Breast epithelium (tissue), 4 donors: Measurements from ENCODE around the gene VGLL4. TPM values are rescaled to one million over a fixed set of nuclear protein-coding genes. Genes with fewer than 3 reads are reported as not detected.

Experiments
- DNase-seq, 2 donors: peaks; one replicate each; pipeline ENCODE4 v3.0.0-alpha.2; 2019; ENCODE audit warnings: low spot score in 2 of 2
- H3K27ac ChIP-seq, 2 donors: fragments of 200-600 bp; sonication (generic) in 1 of 2; one replicate each; pipeline ENCODE4 v1.5.1; 2016 to 2019; ENCODE audit warnings: mild to moderate bottlenecking in 1 of 2
- H3K27me3 ChIP-seq, 2 donors: fragments of 200-600 bp; sonication (generic) in 1 of 2; one replicate each; pipeline versions ENCODE4 v1.5.1 to v1.6.0; 2017 to 2019; ENCODE audit warnings: control low read depth in 1 of 2, mild to moderate bottlenecking in 1 of 2
- H3K36me3 ChIP-seq: fragments of 200-600 bp; one replicate; pipeline ENCODE4 v1.5.1; 2019
- H3K4me1 ChIP-seq, 2 donors: fragments of 200-600 bp; sonication (generic); one replicate each; pipeline ENCODE4 v1.5.1; 2016 to 2019; ENCODE audit warnings: control low read depth in 1 of 2
- H3K4me3 ChIP-seq, 3 donors: fragments of 200-600 bp; sonication (generic); 1 replicate in 2 of 3; 2 replicates in 1 of 3; pipeline ENCODE4 v1.5.1; 2016 to 2019; ENCODE audit warnings: mild to moderate bottlenecking in 3 of 3, moderate library complexity in 2 of 3
- H3K9me3 ChIP-seq, 2 donors: fragments of 200-600 bp; sonication (generic) in 1 of 2; one replicate each; pipeline ENCODE4 v1.5.1; 2016 to 2019; ENCODE audit warnings: control low read depth in 1 of 2
- POLR2A ChIP-seq: fragments of 450-650 bp; IDR thresholded peaks from one replicate; pipeline ENCODE4 v1.6.1; 2016; ENCODE audit warnings: antibody characterized with exemption, mild to moderate bottlenecking, moderate library complexity
- POLR2AphosphoS5 ChIP-seq, 3 donors: sonication (generic); formaldehyde crosslinking; IDR thresholded peaks; one replicate each; pipeline ENCODE4 v1.6.1; 2017; ENCODE audit warnings: antibody characterized with exemption in 3 of 3
- intact Hi-C: fragments of 100-400 bp; cut with DNase I; formaldehyde crosslinking; loops from one replicate; pipeline ENCODE4 v1.15.1; 2023; ENCODE audit warnings: low total_unique reads
- total RNA-seq, 3 donors: library from RNA; depleted of rRNA; stranded (reverse); fragments of >200 nt; gene quantifications; one replicate each; pipeline ENCODE4 v1.1.0, GENCODE V29; 2016
- TF ChIP-seq, protein P1 (sequence below), 3 donors: fragments of 450-650 bp; IDR thresholded peaks; one replicate each; pipeline ENCODE4 v1.5.1; 2016 to 2017; ENCODE audit warnings: antibody characterized with exemption in 3 of 3, mild to moderate bottlenecking in 3 of 3, moderate library complexity in 3 of 3

The VGLL4 gene
- total RNA-seq, 3 donors from 2014 or later, result 48.0 to 90.0 (median 68.5) TPM

DNA sequence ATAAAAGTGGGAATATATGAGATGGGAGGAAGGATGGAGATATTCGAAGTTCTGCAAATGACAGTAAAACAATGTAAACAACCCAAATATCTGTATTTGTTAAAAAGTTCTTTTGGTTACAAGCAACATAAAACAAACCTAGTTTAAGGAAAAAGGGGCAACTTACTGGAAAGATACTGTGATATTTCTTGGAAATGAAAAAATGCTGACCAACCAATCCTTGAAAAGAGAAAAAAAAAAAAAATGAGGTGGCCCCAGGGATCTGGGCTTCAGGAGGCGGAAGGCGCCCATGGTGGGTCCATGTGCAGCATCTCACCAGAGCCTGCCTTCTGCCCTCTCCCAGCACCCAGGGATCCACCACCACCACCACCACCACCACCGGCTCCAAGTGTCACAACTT, 59.1 kb downstream of the VGLL4 start:
- H3K27ac ChIP-seq, result no peak overlapping the region
- H3K36me3 ChIP-seq, result no peaks in the 10 kb centered on the region
- no peak for DNase-seq
- no peaks in the 10 kb centered on the region for H3K27me3 ChIP-seq
- intact Hi-C loops, result no loop called here
- H3K4me1 ChIP-seq, result peaks cover 0 to 30% of the 10 kb centered on the region in 2 donors
- TF ChIP-seq, protein P1, sequence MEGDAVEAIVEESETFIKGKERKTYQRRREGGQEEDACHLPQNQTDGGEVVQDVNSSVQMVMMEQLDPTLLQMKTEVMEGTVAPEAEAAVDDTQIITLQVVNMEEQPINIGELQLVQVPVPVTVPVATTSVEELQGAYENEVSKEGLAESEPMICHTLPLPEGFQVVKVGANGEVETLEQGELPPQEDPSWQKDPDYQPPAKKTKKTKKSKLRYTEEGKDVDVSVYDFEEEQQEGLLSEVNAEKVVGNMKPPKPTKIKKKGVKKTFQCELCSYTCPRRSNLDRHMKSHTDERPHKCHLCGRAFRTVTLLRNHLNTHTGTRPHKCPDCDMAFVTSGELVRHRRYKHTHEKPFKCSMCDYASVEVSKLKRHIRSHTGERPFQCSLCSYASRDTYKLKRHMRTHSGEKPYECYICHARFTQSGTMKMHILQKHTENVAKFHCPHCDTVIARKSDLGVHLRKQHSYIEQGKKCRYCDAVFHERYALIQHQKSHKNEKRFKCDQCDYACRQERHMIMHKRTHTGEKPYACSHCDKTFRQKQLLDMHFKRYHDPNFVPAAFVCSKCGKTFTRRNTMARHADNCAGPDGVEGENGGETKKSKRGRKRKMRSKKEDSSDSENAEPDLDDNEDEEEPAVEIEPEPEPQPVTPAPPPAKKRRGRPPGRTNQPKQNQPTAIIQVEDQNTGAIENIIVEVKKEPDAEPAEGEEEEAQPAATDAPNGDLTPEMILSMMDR (IDR thresholded peaks at IDR 0.05), result no peak
- TF ChIP-seq POLR2A (no peak), POLR2AphosphoS5 (IDR thresholded peaks at IDR 0.05) (no peak)
- no peaks in the 10 kb centered on the region for H3K9me3 ChIP-seq
- no peak overlapping the region for H3K4me3 ChIP-seq

DNA sequence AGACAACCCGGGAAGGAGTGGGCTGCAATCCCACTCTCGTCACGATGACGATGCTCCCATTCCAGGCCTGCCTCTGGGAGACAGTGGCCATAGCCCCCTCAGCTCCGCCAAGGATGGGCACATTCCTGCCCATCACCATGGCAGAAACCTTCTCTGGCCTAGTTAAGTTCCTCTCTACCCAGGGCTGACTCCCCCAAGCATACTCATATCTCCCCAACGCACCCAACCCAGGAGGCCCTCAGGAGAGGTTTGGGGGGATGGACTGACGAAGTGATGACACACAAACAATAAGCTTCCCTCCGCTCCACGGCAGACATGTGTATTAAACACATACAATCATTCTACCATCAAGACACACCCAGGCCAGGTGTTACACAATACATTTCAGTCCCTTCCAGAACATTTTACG, 60.1 kb downstream of the VGLL4 start:
- peaks cover 0 to 29% of the 10 kb centered on the region in 2 donors for H3K4me1 ChIP-seq
- DNase-seq, result no peak
- H3K9me3 ChIP-seq, result no peaks in the 10 kb centered on the region
- H3K27ac ChIP-seq, result peak overlapping the region; percentile 60 to 82
- H3K4me3 ChIP-seq, result no peak overlapping the region
- TF ChIP-seq, protein P1 (IDR thresholded peaks at IDR 0.05), result no peak
- TF ChIP-seq POLR2A (no peak), POLR2AphosphoS5 (IDR thresholded peaks at IDR 0.05) (no peak)
- H3K36me3 ChIP-seq, result no peaks in the 10 kb centered on the region
- no peaks in the 10 kb centered on the region for H3K27me3 ChIP-seq
- intact Hi-C loops, result no loop called here

DNA sequence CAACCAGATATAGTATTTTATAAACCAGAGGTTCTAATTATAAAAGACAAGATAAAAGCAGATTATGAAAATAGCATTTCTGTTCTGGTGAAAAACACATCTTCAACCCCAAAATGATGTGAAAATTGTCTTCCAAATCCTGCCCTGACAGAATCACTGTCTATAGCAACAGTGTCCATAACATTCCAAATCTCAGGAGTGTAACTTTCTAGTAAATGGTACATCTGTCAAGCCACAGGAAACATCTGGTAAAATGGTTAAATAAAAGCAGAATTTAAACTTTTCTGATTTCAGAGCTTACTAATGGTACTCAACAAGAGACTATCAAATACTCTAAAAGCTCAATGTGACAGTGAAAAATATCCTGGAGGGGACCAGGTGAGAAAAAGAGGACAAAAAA, 60.5 kb downstream of the VGLL4 start:
- Histone ChIP-seq H3K9me3 (no peaks in the 10 kb centered on the region), H3K4me1 (peaks cover 0 to 29% of the 10 kb centered on the region in 2 donors), H3K36me3 (no peaks in the 10 kb centered on the region), H3K4me3 (no peak overlapping the region), H3K27ac (peak overlapping the region; percentile 60 to 82), H3K27me3 (no peaks in the 10 kb centered on the region)
- no peak for DNase-seq
- intact Hi-C loops, result no loop called here
- no peak for TF ChIP-seq POLR2A
- TF ChIP-seq, protein P1 (IDR thresholded peaks at IDR 0.05), result no peak
- TF ChIP-seq POLR2AphosphoS5 (IDR thresholded peaks at IDR 0.05), result no peak

DNA sequence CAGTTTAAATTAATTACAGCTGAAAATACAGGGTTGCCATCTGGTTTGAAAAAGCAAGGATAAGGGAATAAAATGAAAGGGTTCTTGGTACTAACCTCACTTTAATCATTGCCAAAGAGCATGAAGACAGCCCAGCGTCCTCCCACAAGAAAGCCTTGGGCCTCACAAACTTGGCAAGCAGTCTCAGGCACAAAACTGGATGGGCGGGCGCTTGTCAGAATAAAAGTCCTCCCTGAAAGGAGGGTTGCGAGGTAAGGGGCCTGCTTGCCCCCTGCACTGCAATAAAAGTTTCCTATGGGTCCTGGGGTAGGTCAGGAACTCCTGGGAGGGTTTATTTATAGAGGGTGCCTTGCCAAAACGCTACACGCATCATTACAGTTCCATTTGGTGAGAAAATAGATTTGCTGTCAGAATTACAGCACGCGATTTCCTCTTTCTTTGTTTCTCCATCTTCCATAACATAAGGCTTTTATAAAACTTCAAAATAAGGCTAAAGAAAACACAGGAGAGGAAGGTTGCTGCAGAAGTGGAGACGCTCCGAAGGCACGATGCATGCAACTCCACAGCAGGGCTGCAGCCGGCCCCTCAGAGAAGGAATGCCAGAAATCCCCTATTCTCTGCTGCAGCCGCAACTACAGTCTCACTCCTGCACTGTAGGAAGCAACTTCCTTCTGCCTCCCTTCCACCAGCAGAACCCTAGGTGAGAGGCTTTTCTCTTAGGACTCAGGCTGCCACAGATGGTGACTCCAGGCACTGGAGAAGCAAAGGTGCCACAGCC, 61.3 kb downstream of the VGLL4 start:
- no peaks in the 10 kb centered on the region for H3K9me3 ChIP-seq
- H3K4me3 ChIP-seq, result peak overlapping the region; percentile 7 to 57 (median 42)
- H3K36me3 ChIP-seq, result no peaks in the 10 kb centered on the region
- H3K27me3 ChIP-seq, result no peaks in the 10 kb centered on the region
- H3K27ac ChIP-seq, result peak overlapping the region; percentile 76 to 82
- intact Hi-C loops, result no loop called here
- DNase-seq, result peak; percentile 78 to 79
- peak in 2 of 3 donors; percentile 4 to 47 for TF ChIP-seq POLR2AphosphoS5 (IDR thresholded peaks at IDR 0.05)
- TF ChIP-seq, protein P1 (IDR thresholded peaks at IDR 0.05), result no peak
- H3K4me1 ChIP-seq, result peaks cover 0 to 29% of the 10 kb centered on the region in 2 donors
